ENCODE results near the gene HHAT. TPM values are rescaled to one million over a fixed set of nuclear protein-coding genes. Genes with fewer than 3 reads are reported as not detected.

The HHAT gene
- total and polyA plus RNA-seq, 2 of the 13 experiments (the other 11 are each of a cell fraction or from before 2014, with no cell fraction given), result 2.6 to 4.9 TPM

DNA sequence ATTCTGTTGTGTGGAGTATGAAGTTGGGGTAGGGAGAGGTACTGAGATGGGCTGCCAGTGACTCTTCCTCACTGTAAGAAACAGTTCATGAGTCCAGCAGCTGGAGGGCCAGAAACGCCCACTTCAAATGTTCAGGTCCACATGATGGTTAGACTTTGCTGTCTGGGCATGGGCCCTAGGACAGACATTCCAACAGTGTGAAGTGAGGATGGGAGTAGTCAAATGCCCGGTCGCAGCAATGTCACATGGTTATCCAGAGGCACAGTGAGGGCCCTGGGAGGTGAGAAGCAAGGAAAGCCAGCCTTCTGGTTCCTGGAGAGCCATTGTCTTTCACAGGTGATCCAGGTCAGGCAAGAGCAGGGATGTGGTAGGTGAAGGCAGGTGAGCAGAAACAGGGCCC is 304.4 kb downstream of the HHAT start:
- ATAC-seq, result no peak
- H3K9ac ChIP-seq (ENCODE audit: insufficient read depth, low read depth, low read length), result no peak overlapping the region
- H3K79me2 ChIP-seq (ENCODE audit: insufficient read depth, low read length), result no peaks in the 10 kb centered on the region
- CTCF ChIA-PET (ENCODE audit: low intra/inter-chr PET ratio, low total read pairs), result no interaction called here
- TF ChIP-seq ZNF124 (CRISPR knock-in tag; IDR thresholded peaks at IDR 0.05) (no peak), THRA (CRISPR knock-in tag; IDR thresholded peaks at IDR 0.05; ENCODE audit: borderline replicate concordance) (no peak), ATRX (CRISPR knock-in tag; IDR thresholded peaks at IDR 0.05; ENCODE audit: borderline replicate concordance) (no peak), ZNF589 (CRISPR knock-in tag; conservative IDR thresholded peaks at IDR 0.05) (no peak), ZNF570 (CRISPR knock-in tag; IDR thresholded peaks at IDR 0.05; ENCODE audit: borderline replicate concordance) (no peak), ZNF431 (CRISPR knock-in tag; IDR thresholded peaks at IDR 0.05; ENCODE audit: borderline replicate concordance, low read depth) (no peak)
- no peak for FAIRE-seq
- no peak overlapping the region for H3K27ac ChIP-seq (ENCODE audit: extremely low read length, insufficient read depth, low read length)
- 33% methylated on average over 3 of the region's 3 CpGs for WGBS (ENCODE audit: low lambda C conversion rate)
- no peaks in the 10 kb centered on the region for H3K9me3 ChIP-seq (ENCODE audit: low read length)
- no peaks in the 10 kb centered on the region for H3K36me3 ChIP-seq (replicated peaks in 1 of 2; ENCODE audit: control insufficient read depth in 1 of 2, insufficient read depth in 2 of 2, low read length in 2 of 2)
- no peak overlapping the region for H2AFZ ChIP-seq (ENCODE audit: low read length)
- no peaks in the 10 kb centered on the region for H4K20me1 ChIP-seq (ENCODE audit: insufficient read depth, low read length)
- H3K4me1 ChIP-seq (ENCODE audit: insufficient read depth, low read length), result no peaks in the 10 kb centered on the region
- H3K4me3 ChIP-seq (replicated peaks in 1 of 3; ENCODE audit: insufficient read depth in 1 of 3, low read depth in 2 of 3, low read length in 3 of 3), result no peak overlapping the region
- H3K27me3 ChIP-seq (ENCODE audit: control insufficient read depth in 1 of 2, insufficient read depth in 2 of 2, low read length in 2 of 2), result no peaks in the 10 kb centered on the region
- POLR2A ChIA-PET, result no interaction called here
- H3K4me2 ChIP-seq (ENCODE audit: low read depth, low read length), result no peak overlapping the region
- DNase-seq (ENCODE audit: low spot score), result no peak
- intact Hi-C loops (cut with micrococcal nuclease; ENCODE audit: unreplicated experiment) (no loop called here), in situ Hi-C loops (cut with HindIII; ENCODE audit: extremely low pct_ligation_motif_present, low pct_unique_long_range_greater_than_20kb) (no loop called here)
- BruUV-seq (replicated peaks), result no TSS peak

DNA sequence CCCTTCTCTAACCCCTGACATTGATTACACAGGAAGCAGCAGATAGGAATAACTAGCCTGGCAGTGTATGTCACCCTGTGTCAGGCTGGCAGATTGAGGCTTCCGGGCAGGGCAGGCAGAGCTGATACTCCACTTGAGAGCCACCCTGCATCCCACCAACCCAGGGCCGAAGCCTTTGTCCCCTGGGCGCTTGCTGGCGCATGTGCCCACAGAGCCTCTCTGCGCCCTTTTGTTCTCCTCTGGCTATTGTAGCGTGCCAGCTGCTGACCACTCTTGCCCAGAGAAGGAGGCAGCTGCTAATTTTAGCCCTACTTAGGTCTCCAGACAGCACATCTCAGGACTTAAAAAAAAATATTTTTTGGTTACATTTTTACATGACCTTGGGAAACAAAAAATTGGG is 304.9 kb downstream of the HHAT start:
- POLR2A ChIA-PET, result no interaction called here
- H3K4me3 ChIP-seq (replicated peaks in 1 of 3; ENCODE audit: insufficient read depth in 1 of 3, low read depth in 2 of 3, low read length in 3 of 3), result no peak overlapping the region
- no peak overlapping the region for H3K9ac ChIP-seq (ENCODE audit: insufficient read depth, low read depth, low read length)
- H3K4me2 ChIP-seq (ENCODE audit: low read depth, low read length), result no peak overlapping the region
- H2AFZ ChIP-seq (ENCODE audit: low read length), result no peak overlapping the region
- H3K27me3 ChIP-seq (ENCODE audit: control insufficient read depth in 1 of 2, insufficient read depth in 2 of 2, low read length in 2 of 2), result no peaks in the 10 kb centered on the region
- FAIRE-seq (no peak), DNase-seq (ENCODE audit: low spot score) (no peak), ATAC-seq (no peak)
- H3K4me1 ChIP-seq (ENCODE audit: insufficient read depth, low read length), result no peaks in the 10 kb centered on the region
- no peaks in the 10 kb centered on the region for H3K79me2 ChIP-seq (ENCODE audit: insufficient read depth, low read length)
- no peaks in the 10 kb centered on the region for H3K36me3 ChIP-seq (replicated peaks in 1 of 2; ENCODE audit: control insufficient read depth in 1 of 2, insufficient read depth in 2 of 2, low read length in 2 of 2)
- H3K27ac ChIP-seq (ENCODE audit: extremely low read length, insufficient read depth, low read length), result no peak overlapping the region
- no peaks in the 10 kb centered on the region for H3K9me3 ChIP-seq (ENCODE audit: low read length)
- intact Hi-C loops (cut with micrococcal nuclease; ENCODE audit: unreplicated experiment) (no loop called here), in situ Hi-C loops (cut with HindIII; ENCODE audit: extremely low pct_ligation_motif_present, low pct_unique_long_range_greater_than_20kb) (no loop called here)
- BruUV-seq (replicated peaks), result no TSS peak
- CTCF ChIA-PET (ENCODE audit: low intra/inter-chr PET ratio, low total read pairs), result no interaction called here
- no peaks in the 10 kb centered on the region for H4K20me1 ChIP-seq (ENCODE audit: insufficient read depth, low read length)
- WGBS (ENCODE audit: low lambda C conversion rate), result 71% methylated on average over 6 of the region's 6 CpGs
- TF ChIP-seq ZNF317 (CRISPR knock-in tag; IDR thresholded peaks at IDR 0.05) (no peak), MLLT10 (CRISPR knock-in tag; IDR thresholded peaks at IDR 0.05) (no peak), TRAFD1 (CRISPR knock-in tag; IDR thresholded peaks at IDR 0.05; ENCODE audit: borderline replicate concordance) (no peak), ZNF264 (CRISPR knock-in tag; IDR thresholded peaks at IDR 0.05) (no peak), ZNF792 (CRISPR knock-in tag; IDR thresholded peaks at IDR 0.05) (no peak)
- TF ChIP-seq, protein P1, sequence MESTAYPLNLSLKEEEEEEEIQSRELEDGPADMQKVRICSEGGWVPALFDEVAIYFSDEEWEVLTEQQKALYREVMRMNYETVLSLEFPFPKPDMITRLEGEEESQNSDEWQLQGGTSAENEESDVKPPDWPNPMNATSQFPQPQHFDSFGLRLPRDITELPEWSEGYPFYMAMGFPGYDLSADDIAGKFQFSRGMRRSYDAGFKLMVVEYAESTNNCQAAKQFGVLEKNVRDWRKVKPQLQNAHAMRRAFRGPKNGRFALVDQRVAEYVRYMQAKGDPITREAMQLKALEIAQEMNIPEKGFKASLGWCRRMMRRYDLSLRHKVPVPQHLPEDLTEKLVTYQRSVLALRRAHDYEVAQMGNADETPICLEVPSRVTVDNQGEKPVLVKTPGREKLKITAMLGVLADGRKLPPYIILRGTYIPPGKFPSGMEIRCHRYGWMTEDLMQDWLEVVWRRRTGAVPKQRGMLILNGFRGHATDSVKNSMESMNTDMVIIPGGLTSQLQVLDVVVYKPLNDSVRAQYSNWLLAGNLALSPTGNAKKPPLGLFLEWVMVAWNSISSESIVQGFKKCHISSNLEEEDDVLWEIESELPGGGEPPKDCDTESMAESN (CRISPR knock-in tag; conservative IDR thresholded peaks at IDR 0.05), result no peak
